GM04503 (cell line): ENCODE measurements around the gene CALML3.

ENCODE experiments used
- DNase-seq: peaks from one replicate; pipeline ENCODE4 v3.0.0-alpha.2; 2012; ENCODE audit warnings: low read depth

Gene CALML3

DNA sequence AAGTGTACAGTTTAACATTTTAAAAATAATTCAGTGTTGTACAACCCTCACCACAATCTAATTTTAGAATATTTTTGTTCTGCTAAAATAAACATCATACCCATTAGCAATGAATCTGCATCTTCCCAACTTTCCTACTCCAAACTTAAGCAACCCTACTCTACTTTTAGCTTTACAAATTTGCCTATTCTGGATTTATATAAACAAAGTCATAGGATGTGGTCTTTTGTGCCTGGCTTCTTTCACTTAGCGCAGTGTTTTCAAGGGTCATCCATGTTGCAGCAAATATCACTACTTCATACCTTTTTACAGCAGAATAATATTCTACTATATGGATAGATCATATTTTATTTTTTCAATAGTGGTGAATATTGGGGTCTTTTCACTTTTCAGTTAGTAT, 18.9 kb downstream of the CALML3 start:
- no peak for DNase-seq

DNA sequence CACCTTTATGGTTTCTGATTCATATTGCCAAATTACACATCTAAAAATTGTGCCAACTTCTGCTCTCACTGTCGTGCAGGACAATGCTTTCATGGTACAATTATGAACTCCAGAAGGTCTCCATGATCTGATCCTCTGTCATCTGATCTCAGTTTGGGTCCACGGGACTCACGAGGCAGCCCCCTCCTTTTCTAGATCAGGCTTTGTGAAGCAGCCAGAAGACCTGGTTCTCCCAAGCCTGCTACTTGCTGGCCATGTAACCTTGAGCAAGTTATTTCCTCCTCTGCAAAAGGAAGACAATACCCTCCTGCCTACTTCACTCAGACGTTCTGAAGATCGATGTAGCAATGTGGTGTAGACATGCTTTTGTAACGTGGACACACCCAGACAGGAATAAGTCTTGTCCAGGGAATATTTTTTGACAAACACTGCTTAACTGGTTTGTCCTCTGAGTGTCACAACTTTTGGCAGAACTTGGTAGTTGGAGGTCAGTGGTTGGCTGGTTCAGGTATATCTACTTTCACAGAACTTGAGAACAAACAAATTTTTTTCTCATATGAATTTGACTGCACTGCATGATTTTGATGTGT, 19.6 kb downstream of the CALML3 start:
- no peak for DNase-seq

DNA sequence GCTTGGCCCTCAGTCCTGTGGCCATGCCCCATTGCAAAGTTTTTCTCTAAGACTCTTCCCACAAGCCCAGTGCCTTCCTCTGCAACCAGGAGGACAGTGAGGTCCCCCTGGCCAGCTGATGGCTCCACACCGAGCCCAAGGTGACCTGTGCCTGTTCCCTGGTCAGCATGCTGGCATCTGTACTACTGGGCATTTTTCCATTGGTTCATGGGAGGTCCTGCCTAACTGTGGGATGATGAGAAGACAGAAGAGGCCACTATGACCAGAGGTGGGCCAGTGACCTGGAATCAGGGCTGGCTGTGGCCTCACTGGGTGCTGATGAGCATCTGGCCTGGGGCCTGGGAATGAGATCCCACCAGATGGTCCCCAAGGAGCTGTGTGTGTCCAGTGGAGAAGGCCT, 20.2 kb downstream of the CALML3 start:
- DNase-seq: no peak

DNA sequence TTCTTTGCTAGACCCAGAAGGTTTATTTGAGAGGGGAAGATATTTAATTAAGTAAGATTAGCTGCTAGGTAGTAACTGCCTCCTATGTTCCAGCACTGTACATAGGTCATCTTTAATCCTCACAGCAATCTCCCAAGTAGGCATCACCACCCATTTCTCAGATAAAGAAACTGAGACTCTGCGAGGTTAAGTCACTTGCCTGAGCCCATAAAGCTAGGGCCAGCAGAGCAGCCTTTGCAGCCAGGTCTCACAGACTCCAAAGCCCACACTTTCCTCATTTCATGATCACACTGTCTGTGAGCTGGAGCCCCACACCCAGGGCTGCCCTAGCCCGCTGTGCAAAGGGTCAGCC, 20.6 kb downstream of the CALML3 start:
- no peak for DNase-seq

DNA sequence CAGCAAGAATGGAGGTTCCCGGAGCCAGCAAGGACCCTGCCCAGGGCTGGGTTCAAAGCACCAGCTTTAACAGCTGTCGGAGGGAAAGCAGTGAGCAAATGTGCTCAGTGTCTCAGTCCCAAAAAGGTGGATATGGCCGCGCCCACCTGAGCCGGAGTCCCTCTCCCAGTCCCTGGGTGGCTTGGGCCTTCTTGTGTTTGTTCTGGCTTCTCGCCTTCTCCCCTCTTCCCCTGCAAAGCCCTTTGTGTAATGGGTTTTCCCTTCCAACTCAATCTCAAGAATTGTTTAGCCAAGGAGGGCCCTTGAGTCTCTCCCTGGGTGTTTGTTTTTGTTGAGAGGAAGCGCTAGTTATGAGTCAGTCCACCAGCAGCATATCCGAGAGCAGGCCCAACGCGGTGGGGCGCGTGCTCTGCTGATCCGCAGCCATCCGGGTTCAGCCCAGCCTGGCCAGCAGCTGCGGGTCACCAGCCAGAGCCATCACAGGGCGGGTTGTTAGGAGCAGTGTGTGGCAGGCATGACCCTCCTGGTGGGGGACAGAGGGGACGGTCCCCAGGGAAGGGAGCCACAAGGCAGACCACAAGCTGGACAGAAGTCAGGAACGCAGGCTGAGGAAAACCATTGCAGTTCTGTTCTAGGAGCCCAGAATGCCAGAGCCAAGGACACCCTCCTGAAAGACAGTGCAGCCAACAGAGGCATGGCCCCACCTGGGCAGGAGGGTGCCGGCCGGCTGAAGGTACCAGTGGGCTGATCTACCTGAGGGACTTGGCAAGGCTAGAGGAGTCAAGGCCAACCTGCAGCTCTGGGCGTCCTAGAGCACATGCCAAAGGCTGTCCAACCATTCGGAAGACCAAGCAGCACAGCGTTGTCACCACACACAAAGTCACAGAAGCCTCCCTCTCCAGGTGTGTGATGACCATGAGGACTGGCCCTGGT, 21.3 kb downstream of the CALML3 start:
- DNase-seq: no peak

DNA sequence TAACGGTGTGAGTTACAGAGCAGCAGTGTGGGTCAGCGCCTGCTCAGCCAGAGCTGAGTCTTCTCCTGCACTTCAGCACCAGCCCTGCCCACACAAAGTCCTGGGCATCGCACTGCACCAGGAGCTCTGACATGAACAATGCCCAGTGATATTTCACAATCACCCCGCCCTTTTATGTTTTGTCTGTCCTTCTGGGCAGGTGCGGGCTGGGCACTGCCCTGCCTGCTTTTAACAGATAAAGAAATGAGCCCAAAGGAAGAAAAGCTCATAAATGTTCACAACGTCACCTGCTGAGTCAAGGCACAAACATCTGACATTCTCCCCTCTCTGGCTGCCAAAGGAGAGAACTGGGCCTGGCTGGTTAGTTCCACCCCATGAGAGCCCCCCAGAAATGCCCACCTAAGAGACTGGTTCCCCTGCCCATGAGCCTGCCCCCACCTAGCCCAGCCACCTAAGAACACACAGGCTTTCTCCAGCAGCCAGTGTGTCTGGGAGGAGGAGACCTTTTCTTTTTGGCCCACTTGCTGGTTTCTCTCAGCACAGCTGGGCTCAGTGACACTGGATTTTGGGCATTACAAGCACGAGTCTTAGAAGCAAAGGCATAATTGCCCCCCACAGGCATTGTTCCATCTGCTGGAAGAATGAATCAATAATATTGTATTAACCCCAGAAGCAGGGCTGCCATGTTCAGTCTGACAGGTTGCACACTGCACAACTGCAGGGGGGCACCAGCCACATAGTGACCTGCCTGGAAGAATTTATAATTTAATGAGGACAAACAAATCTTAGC, 22.3 kb downstream of the CALML3 start:
- no peak for DNase-seq

DNA sequence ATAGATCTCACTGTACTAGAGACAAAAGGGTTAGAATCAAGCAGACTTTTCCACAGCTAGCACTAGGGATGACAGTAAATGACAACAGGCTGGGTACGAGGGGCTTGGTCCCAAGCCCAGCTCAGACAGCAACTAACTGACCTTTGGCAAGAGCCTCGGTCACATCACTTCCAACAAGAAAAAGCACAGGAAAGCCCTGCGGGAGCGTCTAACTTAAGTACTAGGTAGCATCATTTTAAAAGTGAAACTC, 22.8 kb downstream of the CALML3 start:
- DNase-seq: no peak

DNA sequence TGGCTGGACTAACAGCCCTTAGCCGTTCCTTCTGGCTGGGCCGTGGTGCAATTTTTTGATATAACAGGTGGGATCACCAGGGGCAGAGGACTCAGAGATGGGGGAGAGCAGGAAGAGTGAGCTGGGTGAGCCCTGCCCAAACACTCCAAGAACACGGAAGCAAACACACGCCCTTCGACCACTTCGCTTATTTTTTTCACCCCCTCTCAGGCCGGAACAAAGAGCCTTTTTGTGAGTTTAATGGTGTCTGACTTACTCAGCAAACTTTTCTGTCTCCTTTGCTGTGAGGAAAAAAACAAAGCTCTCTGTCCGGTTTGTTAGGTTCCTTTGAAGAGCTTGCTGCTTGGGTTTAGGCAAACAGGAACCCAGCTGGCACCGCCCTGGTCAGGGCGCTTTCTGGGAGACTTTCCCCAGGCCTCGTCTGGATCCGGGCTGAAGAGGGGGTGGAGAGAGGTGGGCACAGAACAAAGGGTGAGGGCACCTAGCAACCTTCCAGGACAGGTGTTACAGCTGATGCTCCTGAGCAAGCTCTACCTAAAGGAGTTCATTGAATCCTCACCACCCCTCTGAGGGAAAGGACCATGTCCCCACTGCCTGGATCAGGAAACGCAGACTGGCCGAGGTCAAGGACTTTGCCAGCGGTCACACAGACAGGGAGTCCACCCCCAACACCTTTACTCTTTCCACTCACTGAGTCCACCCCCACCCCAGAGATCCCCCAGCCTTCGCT, 23.3 kb downstream of the CALML3 start:
- DNase-seq: no peak

DNA sequence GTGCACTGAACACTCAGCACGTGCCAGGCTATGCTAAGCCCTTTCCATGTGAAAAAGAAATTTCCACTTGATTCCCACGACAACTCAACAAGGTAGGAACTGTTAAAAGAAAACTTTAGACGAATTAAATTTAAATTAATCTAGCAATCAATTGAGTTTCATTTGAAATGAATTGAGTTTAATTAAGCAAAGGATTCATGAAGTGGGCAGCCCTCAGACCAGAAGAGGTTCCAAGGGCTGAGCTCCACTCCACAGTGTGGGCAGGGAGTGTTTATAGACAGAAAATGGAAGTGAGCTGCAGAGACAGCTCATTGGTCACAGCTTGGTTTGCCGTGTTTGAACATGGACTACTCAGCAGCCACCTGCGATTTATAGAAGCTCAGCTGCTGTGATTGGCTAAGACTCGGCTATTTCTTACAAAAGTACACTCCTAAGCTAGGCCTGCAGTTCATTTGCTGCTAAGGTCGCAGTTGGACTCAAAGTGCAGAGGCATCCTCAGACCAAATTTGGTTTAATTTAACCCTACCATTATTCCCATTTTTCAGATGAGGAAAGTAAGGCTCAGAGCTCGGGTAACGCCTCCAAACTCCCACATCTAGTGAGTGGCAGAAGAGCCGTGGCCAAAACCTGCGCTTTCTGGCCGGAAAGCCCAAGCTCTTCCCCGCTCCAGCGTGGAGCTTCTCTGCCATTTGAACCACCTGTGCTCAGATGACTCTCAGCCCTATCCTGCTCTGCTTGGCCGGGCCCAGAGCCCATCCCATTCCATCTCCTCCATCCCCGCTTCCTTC, 24.9 kb downstream of the CALML3 start:
- no peak for DNase-seq

DNA sequence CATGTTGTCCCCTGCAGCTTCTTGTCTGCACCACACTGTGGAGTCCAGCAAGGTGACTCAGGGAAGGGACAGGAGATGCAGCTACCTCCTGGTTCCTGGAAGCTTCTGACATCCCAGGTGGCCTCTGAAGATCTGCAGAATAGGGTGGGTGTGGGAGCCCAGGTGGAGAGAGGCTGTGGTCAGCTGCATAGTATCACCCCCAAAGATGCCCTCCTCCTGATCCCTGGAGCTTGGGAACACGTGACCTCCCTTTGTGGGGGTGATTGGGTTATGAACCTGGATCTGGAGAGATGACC, 25.4 kb downstream of the CALML3 start:
- DNase-seq: no peak

DNA sequence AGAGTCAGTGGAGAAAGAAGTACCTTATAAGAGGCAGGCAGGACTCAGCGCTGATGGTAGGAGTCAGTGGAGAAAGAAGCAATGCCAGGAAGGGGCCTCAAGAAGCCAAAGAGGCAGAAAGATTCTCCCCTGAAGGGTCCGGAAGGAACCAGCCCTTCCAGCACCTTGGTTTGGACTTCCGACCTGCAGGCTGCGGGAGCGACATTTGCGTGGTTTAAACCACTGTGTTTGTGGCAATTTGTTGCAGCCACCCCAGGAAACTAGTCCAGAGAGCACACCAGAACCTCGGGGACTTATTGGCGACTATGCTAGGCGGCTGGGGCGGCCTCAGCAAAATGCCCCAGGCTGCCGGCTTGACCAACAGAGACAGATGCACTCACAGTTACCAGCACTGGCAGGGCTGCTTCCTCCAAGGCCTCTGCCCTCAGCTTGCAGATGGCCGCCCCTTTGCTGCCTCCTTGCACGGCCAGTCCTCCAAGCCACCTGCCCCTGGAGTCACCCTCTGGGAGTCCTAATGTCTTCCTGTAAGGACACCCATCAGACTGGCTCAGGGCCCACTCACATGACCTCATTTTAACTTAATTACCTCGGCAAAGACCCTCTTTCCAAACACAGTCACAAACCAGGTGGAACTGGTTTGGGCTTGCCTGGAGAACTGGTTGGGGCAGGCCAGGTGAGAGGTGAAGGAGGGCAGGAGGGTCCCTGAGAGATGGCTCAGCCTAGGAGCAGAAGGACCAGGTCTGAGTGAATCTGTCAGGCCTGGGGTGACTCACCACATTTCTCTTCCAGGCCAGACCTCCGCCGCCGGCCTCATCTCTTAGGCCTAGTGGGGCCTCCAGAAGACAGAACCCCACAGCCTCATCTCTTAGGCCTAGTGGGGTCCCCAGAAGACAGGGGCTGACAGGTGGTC, 26.1 kb downstream of the CALML3 start:
- no peak for DNase-seq

DNA sequence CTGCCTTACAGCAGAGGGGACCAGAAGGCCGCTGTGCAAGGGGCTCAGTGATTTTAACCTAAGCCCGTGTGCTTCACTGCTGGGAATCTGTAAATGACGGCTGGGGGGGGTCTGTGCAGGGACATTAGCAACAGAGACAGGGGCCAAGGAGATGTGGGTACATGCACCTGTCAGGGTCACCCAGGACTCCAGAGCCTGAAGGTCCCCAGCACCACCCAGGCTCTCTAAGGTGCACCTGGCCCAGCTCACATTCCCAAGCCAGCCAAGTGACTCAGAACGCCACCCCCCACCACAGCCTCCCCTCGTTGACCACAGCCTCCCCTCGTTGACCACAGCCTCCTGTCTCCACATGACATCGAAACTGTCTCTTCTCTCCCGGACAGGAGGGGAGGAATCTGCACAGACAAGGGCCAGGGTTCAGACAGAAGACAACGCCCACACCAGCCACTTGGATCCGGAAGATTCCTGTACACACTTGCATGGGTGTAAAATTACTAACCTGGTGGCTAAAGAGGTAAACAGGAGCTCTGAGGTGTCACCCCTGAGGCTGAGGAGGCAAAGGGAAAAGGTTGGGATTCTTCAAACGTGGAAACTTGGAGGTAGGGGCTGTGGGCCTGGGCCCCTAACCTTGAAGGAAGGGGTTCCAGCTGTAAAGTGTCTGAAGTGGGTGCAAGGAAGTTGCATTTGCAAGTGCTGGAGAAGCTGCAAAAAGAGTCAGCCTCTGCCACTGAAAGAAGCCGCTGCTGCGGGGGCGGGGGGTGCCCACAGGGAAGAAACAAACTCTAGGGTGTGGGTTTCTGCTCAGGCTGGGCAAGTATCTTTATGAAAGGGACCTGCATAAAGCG, 27.0 kb downstream of the CALML3 start:
- DNase-seq: no peak

DNA sequence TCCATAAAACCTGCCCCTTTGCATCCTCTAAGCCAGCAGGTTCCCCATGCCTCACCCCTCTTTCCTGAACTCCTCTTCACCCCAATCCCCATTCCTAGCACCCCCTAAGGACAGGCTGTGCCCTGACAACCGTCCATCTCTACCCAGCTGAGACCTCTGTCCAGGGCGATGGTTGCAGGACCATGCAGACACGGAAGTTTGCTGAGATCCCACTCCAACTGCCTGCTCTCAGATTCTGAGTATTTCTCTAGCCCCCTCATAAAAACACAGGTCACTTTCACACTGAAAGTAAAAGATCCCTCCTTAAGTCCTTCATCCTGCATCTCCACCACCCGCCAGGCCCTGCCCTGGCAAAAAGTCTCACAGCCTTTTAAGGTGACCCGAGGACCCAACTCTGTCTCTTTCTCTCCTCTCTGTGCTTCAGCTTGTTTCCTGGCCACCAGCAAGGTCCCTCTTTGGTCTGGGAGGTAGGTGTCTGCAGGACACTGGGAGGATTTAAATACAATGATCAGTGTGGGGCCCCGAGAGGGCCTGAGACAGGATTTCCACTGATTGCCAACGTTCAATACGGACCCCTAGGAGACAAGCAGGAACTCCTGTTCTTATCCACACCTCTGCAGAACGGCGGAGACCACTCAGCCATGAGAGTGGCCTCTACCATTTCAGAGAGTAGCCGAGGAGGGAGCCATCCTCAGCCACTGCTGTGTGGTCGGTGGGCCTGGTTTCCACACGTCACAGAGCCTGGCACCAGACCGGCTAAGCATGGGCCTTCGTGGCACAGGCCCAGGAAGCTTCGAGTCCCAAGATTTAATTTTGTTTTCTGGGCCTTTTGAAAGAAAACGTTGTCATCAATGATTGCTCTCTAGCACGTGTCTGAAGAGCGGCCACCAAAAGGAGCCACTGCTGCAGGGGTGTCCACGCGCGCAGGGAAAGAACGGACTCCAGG, 27.9 kb downstream of the CALML3 start:
- no peak for DNase-seq

DNA sequence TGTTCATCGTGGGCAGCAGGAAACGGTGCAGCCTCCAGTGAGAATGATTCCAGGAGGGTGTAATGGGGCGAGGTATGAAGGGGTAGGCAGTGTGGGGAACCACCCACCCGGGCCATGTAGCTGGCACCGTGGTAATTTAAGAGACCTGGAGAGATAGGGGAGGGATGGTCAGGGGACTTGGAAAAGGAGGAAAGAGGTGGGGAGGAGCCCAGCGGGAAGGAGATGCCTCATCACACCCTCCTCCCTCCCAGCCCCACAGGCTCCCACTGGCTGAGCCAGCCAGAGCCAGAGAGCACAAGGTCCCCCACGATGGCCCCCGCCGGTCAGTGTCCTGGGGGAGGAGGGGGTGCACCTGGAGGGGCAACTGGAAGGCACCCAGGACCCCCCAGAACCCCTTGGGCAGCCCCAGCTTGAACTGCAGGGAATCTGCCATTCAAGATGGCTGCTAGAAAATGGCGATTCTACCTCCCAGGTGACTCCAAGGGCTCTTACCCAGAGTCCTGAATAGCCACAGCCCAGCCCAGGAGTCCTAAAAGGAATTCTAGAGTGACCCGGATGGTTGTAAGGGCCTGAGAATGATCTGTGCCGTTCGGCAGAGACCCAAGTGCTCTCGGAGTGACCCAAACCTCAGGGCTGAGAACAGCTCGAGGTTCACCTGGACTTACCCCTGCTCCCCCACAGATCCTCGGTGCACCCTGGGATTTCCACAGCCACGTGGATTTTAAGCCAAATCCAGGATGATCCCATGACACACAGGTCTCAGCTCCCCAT, 28.8 kb downstream of the CALML3 start:
- DNase-seq: no peak

DNA sequence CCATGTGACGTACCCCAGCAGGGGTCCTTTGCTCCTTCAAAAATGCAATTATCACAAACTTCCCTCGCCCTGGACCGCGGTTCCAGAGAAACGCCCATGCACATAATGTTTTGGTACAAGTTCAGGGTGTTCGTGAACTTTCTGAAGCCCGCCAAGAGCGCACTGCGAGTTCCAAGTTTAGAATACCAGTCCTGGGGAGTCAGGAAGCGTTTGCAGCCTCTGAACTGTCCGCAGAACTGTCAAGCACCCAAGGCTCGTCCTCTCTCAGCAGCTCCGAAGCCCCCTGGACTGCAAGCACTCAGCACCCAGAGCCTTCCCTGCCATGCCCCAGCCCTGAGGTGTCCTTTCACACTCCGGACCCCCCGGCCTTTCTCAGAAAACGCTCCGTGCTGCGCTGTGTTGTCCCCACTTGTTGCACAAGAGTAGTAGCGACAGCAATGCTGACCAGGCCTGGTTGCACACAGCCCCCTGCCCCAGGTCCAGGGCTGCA, 30.3 kb downstream of the CALML3 start:
- DNase-seq: no peak

DNA sequence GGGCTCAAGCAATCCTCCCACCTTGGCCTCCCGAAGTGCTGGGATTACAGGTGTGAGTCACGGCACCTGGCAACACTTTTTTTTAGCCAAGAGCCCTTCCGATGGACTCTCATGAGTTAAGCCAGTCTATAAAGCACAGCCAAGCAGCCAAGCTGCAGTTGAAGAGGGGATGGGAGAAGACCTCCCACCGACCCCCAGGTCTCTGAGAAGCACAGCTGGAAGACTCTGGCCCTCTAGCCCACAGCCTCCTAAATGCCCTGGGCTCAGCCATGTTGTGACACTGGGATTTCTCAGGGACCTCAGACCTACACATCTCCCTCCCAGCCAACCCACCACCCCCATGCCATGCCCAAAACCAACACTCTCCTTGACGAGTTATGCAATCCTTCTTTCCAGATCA, 31.1 kb downstream of the CALML3 start:
- DNase-seq: no peak

DNA sequence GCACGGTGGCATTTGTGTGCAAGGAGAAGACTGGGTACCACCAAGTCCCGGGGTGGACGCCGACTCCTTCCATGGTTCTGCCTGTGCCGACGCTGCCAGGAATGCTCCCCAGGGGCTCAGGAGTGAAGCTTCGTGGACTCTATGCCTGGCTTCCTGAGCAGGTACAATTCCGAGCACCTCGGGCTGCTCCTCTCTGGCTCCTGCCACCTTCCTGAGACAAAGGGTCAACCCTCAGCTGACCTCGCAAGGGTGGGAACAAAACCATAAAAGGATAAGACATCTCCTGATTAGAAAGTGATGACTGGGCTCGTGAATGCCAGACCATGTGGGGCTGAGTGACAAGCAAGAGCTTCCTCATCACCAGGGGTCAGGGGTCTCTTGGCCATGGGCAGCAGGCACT, 31.8 kb downstream of the CALML3 start:
- DNase-seq: no peak
